HepG2 (cell line): ENCODE data around the gene FAM120B.

ENCODE experiments used
- ATF2 ChIP-seq: sonication (generic); formaldehyde crosslinking; IDR thresholded peaks from 2 replicates; pipeline ENCODE4 v1.4.0; 2020; ENCODE audit warnings: missing genetic modification reagents
- NPAS2 ChIP-seq: sonication (generic); formaldehyde crosslinking; IDR thresholded peaks from 2 replicates; pipeline ENCODE4 v1.8.0; 2022; ENCODE audit warnings: mild to moderate bottlenecking, missing genetic modification reagents, borderline replicate concordance
- NR3C1 ChIP-seq: sonication (generic); formaldehyde crosslinking; IDR thresholded peaks from 2 replicates; pipeline ENCODE4 v1.4.0; 2020; ENCODE audit warnings: missing genetic modification reagents

GRCh38 chr6:170260686-170261085 is 45.9 kb upstream of the FAM120B start:
- no peak for TF ChIP-seq NR3C1 (CRISPR knock-in tag)
- TF ChIP-seq ATF2 = no peak
- no peak for TF ChIP-seq NPAS2 (CRISPR knock-in tag)
